Ovary (tissue), 3 donors: ENCODE results near the gene ZSCAN20.
A peak's percentile ranks its signal among the peaks of the same experiment; 100 is the strongest.

ENCODE experiments used
- EP300 ChIP-seq: sonication (generic); formaldehyde crosslinking; IDR thresholded peaks from one replicate; pipeline ENCODE4 v1.6.1; 2017; ENCODE audit warnings: antibody characterized with exemption
- POLR2A ChIP-seq: fragments of 450-650 bp; IDR thresholded peaks from one replicate; pipeline ENCODE4 v1.6.1; 2017; ENCODE audit warnings: antibody characterized with exemption, mild to moderate bottlenecking, moderate library complexity
- TF ChIP-seq, protein P1 (sequence below), 3 donors: fragments of 450-650 bp in 2 of 3; fragments of 200-600 bp in 1 of 3; IDR thresholded peaks; one replicate each; pipeline versions ENCODE4 v1.5.1 to v1.8.0; 2016 to 2022; ENCODE audit warnings: antibody characterized with exemption in 3 of 3, mild to moderate bottlenecking in 1 of 3
- donor health status: DM: no; HTN: no; CAD: no.

DNA sequence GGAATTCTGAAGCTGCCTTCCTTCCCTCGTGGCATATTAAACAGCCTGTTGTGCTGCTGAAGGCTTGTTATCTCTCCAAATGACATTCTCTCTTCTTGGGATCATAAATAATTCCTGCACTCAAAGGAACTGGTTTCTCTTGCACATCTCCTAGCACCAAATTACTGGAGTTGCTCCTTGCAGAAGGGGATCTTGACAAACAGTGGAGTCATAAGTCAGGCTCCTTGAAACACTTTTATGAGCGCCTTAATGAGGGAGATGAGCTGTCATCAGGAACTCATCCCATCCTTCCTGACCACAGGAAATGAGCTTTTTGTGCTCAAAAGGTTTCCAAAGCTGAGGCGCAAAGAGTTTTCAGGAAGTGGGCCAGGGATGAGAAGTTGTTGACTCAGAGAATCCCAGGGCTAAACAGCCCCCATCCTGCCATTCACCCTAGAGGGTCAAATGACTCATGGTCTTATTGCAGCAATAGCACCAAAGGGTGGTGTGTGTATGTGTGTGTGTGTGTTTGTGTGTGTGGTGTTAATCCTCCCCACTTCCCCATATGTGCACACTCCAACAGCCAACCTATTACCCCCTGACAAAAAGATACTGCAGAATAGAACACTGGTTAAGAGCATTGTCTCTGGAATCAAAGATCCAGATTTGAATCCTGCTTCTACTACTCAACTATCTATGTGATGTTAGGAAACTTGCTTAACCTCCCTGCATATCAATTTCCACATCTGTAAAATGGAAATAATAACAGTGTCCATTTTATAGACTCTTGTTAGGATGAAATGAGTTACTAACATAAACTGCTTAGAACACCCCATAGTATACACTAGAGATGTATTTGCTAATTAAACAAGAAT lies 38.7 kb upstream of the ZSCAN20 start:
- TF ChIP-seq, protein P1, sequence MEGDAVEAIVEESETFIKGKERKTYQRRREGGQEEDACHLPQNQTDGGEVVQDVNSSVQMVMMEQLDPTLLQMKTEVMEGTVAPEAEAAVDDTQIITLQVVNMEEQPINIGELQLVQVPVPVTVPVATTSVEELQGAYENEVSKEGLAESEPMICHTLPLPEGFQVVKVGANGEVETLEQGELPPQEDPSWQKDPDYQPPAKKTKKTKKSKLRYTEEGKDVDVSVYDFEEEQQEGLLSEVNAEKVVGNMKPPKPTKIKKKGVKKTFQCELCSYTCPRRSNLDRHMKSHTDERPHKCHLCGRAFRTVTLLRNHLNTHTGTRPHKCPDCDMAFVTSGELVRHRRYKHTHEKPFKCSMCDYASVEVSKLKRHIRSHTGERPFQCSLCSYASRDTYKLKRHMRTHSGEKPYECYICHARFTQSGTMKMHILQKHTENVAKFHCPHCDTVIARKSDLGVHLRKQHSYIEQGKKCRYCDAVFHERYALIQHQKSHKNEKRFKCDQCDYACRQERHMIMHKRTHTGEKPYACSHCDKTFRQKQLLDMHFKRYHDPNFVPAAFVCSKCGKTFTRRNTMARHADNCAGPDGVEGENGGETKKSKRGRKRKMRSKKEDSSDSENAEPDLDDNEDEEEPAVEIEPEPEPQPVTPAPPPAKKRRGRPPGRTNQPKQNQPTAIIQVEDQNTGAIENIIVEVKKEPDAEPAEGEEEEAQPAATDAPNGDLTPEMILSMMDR (IDR thresholded peaks at IDR 0.05), result no peak
- TF ChIP-seq EP300 (peak; percentile 9), POLR2A (no peak)
